HT-29 (cell line): ENCODE results near the gene MIGA2. TPM values are rescaled to one million over a fixed set of nuclear protein-coding genes. Genes with fewer than 3 reads are reported as not detected.
"Not testable (repeated sequence)": the region's sequence is repeated elsewhere in the genome, so short reads cannot be mapped to it uniquely, and the experiment has no call there.

Experiments used
- DNase-seq: peaks from one replicate; pipeline ENCODE4 v3.0.0-alpha.2; 2015; ENCODE audit warnings: low spot score
- total RNA-seq: library from RNA; depleted of rRNA; stranded (reverse); fragments of >200 nt; shearing (Covaris generic); gene quantifications from 2 replicates; pipeline ENCODE4 v1.2.3, GENCODE V29; 2014

MIGA2 gene
- total RNA-seq, 1 experiment from 2014 or later = 64.8 TPM

DNA sequence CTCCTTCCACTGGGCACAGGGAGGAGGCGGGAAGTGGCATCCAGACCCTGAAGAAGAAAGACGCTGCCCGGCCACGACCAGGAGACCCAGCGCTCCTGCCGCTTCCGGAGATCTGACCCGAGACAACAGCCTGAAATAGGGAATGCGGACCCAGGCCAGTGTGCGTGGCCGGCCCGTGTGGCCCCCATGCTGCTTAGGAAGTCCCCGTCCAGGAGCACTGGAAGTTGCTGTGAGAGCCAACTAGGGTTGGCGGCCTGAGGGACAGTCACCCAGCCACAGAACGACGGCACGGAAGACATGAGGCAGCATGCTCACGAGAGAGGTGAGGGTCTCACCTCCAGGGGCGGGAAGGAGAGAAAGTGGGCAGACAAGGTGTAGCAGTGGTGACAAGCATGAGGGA, 25.3 kb upstream of the MIGA2 start:
- DNase-seq = no peak

GRCh38 chr9:129011761-129012181, 24.7 kb upstream of the MIGA2 start:
- no peak for DNase-seq

- no peak for DNase-seq
Measured at GRCh38 chr9:129012343-129012742, 24.1 kb upstream of the MIGA2 start.

- no peak for DNase-seq
Measured at GRCh38 chr9:129012893-129013448, 23.5 kb upstream of the MIGA2 start.

GRCh38 chr9:129013674-129014073, 22.8 kb upstream of the MIGA2 start:
- DNase-seq = no peak

DNA sequence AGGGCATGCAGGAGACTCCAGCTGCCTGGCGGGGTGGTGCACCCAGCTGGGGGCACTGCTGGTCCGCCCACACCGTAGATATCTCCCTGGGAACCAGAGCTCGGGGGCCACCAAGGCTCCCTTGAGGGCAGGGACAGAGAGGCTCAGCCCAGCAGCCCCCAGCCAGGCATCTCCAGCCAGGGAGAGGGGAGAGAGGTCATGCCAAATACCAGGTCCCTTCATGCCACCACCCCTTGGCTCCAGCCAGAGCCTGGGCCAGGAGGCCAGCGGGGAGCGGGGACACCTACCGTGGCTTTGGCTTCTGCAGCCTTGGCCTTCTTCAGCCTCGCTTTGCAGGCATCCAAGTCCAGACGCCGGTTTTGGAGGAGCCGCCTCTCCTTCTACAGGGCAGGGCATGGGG, 22.3 kb upstream of the MIGA2 start:
- DNase-seq = no peak

- no peak for DNase-seq
Measured at GRCh38 chr9:129014608-129015007, 21.8 kb upstream of the MIGA2 start.

DNA sequence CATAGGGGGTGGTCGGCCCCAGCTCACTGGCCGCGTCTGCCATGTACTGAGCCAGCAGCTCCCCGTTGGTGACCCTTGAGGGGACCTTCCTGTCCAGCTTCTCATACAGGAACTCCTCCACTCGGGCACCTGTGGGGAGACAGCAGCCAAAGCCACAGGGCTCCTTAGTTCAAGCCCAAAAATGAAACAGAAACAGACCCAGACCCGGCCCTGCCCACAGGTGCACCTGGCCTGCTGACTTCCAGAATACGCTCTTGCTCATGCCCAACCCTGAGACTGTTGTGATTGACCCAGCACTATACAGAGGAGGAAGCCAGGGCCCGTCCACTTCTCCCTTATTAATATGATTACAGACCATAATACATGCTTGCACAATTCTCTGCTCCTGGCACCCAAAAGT, 15.3 kb upstream of the MIGA2 start:
- no peak for DNase-seq

DNA sequence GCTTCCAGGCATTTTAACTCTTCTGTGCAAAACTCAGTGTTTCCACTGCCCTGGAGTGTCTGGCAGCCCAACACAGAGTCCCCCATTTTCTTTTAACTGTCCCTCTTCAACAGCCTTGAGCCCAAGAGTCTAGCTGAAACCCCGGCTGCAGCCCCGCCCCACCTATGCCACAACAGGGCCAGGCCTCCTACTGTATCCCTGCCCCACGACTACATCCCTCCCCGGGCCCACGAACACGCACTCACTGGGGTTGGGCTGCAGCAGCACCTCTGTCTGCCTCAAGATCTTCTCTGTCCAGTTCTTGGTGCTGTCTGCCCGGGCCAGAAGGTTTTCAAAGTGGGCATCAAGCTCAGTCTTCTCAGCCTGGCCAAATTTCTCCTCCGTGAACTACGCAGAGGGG, 14.4 kb upstream of the MIGA2 start:
- DNase-seq = no peak

DNA sequence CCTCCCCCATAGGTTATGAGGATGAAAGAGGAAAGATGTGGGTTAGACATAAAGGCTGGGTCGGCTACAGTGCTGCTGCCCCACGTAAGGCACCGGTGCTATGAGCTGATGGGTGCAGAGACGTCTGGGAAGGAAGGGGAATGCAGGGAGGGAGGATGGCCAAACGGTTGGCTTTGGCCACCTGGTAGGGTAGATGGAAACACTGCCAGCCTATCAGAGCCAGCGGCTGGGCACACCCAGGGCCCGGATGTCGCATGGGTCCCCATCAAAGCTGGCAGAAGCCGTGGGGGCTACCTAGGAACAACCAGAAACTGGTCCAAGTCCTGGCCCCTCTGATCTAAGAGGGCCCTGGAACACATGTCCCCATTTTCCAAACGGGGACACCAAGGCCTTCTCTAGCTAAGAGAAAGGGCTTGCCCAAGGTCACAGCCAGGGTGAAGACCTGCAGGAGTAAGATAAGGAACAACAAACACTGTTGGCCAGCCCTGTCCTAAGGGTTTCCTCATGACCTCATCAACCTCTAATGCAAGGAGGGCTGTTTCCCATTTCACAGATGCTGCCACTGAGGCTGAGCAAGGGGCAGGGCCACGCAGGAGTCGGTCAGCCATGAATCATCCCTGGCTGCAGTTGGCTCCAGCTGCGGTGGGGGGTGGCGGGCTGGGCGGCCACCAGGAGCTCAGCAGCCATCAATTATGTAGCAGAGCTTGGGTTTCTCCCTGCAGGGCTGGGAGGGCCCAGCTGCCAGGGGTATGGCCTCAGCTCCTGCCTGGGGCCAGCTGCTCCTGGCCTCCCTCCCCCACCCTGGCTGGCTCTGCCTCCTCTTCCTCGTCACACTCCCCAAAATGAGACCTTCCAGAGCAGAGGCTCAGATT, 13.2 kb upstream of the MIGA2 start:
- no peak for DNase-seq

GRCh38 chr9:129023908-129024233, 12.6 kb upstream of the MIGA2 start:
- no peak for DNase-seq

DNA sequence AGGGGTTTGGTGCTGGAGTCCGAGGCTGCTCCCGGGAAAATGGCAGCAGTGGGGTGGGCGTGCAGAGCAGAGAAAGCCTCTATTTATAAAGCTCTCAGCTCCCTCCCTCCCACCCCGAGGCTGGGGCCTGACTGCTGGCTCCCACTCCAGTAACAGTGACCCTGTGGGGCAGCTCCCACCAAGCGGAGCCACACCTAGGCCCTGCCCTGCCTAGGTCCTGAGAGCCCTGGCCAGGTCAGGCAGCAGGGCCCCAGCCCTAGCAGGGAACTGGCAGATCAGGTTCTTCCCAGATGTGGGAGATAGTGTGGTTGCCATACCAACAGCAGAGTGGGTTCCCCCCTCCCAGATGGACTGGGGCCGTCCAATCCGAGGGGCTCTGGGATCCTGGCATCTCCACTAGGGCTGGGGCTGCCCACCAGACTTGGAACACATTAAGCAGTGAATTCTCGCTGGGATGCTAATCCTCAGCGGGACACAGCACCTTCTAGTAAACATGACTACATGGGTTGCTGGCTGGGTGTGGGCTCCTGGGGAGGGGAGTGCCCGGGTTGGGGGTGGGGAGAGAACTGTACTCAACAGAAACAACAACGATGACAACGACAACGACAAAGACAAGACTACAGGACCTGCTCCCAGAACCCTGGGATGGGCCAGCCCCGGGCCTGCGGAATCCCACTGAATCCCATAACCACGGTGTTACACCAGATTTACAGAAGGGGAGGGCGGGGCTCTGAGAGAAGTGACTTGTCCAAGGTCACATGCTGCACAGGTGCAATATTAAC, 9.8 kb upstream of the MIGA2 start:
- DNase-seq = peak; percentile 84

- no peak for DNase-seq
Measured at GRCh38 chr9:129027224-129027684, 9.2 kb upstream of the MIGA2 start.

DNA sequence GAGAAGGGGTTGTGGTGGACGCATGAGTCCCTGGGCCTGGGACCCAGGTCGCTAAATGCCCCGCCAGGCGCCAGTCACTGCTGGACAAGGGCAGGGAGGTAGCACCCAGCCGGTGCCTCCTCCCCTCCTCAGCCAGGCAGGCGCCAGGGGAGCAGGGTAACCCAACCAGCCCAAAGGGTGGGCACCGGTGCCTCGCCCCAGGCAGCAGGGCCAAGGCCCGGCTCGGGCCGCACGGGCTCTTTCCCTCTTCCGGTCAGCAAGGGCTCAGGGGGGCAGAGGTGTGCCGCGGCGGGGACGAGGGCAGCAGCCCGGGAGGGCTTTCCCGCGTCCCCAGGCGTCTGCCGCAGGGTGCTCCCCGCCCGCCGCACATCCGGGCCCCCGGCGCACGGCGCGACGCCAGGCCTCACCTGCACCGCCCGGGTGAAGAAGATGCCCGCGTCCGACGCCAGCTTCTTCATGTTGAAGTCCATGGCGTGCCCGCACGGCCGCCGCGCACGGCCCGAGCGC, 8.7 kb upstream of the MIGA2 start:
- peak; percentile 46 for DNase-seq

- DNase-seq = peak; percentile 92
Measured at GRCh38 chr9:129028192-129028966, 8.0 kb upstream of the MIGA2 start, which contains the start of gene SH3GLB2. TSS of gene SH3GLB2 (minus strand) at chr9:129028331. CDS start at chr9:129028154, 177 bp downstream.

- no peak for DNase-seq
Measured at GRCh38 chr9:129030191-129030590, 6.2 kb upstream of the MIGA2 start.

DNA sequence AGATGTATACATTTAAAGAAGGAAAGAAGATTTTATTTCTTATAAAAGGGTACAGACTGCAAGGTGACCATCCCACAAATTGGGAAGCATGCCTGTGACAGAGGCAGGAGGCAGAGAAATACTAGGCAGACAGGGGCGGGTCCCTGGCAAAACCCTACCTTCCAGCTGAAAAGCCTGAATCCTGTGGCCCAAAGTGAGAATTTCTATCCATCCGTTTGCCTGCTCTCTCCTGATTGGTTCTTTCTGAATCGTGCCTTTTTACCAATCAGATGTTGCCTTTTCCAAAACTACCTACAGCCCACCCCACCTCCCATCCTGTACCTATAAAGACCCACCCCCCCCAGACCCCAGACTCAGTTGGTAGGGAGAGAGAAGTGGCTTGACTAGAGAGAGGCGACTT, 4.9 kb upstream of the MIGA2 start:
- no peak for DNase-seq

DNA sequence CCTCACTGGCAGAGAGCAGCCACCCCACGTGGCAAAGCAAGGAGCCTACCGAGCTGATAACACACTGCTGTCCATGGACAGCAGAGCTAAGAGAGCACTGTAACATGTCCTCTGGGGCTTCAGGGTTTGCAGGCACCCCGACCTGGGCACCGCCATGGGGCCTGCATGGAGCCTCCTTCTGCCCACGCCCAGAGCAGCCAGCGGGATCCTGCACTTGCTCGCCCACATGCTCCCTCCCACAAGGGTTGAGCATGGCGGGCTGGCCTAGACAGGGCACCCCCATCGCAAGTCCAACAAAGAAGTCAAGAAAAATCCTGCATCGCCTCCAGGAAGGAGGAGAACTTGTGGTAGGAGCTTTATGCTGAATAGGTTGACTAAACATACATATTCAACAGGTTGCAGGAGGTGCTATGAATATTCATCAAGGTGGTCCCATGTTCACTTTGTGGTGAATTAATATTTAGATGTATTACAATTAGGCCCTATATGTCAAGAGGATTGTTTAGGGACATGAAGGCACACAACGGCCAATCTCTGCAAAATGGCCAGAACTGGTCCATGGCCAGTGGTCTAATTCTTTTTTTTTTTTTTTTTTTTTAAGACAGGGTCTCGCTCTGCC, 3.8 kb upstream of the MIGA2 start:
- no peak for DNase-seq

- no peak for DNase-seq
Measured at GRCh38 chr9:129033216-129033615, 3.2 kb upstream of the MIGA2 start.

GRCh38 chr9:129035838-129036237, 588 bp upstream of the MIGA2 start:
- not testable (repeated sequence) for DNase-seq
